Measurements from ENCODE around the gene POLR2J. TPM values are rescaled to one million over a fixed set of nuclear protein-coding genes. Genes with fewer than 3 reads are reported as not detected.

The POLR2J gene
- total and polyA plus RNA-seq, 10 of the 15 experiments (the other 5 are each of a cell fraction or from before 2014, with no cell fraction given) = 16.4 to 119 (median 77.4) TPM

DNA sequence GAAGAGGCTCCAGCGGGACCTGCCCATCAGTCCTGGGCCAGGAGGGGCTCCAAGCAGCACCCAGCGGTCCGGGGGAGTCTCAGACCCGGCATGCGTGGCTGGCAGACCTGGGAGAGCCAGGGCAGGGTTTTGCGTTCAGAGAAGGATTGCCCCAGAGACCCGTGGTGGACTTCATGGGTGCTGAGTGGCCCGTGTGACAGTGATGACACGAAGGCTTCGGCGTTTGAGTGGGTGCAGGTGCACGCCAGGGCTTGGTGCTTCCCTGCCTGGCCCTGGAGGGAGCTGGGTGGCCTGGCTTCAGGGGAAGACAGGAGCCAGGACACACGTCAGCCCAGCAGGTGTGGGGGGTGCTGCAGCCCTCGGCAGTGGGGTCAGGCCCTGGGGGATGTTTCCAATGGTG, 31.4 kb downstream of the POLR2J start:
- ATAC-seq (no peak), DNase-seq (ENCODE audit: low read depth, low spot score) (no peak), FAIRE-seq (no peak)
- Histone ChIP-seq H3K36me3 (ENCODE audit: control insufficient read depth in 2 of 2, insufficient read depth in 2 of 2, low read length in 1 of 2) (peaks cover 8 to 22% of the 10 kb centered on the region in 2 experiments; a peak in 3 of 4 replicates), H3K9ac (ENCODE audit: control insufficient read depth, insufficient read depth, low read length) (no peak overlapping the region), H4K20me1 (ENCODE audit: control insufficient read depth, insufficient read depth) (no peaks in the 10 kb centered on the region), H3K4me2 (ENCODE audit: control insufficient read depth, insufficient read depth) (no peak overlapping the region), H3K27ac (ENCODE audit: control insufficient read depth, insufficient read depth) (no peak overlapping the region), H3K4me1 (ENCODE audit: control insufficient read depth, insufficient read depth, low read length) (peaks cover 32% of the 10 kb centered on the region), H2AFZ (ENCODE audit: control insufficient read depth, low read depth, low read length) (no peak overlapping the region), H3K27me3 (replicated peaks in 1 of 2; ENCODE audit: control insufficient read depth in 2 of 2, insufficient read depth in 2 of 2, low read length in 1 of 2) (no peaks in the 10 kb centered on the region), H3K79me2 (ENCODE audit: control insufficient read depth, insufficient read depth, low read length) (peaks cover 7% of the 10 kb centered on the region), H3K4me3 (no peak overlapping the region), H3K9me3 (replicated peaks; ENCODE audit: control insufficient read depth, insufficient read depth, low read length) (no peaks in the 10 kb centered on the region)
- TF ChIP-seq BRCA1 (IDR thresholded peaks at IDR 0.05; ENCODE audit: low read depth, low read length) (no peak), TCF12 (IDR thresholded peaks at IDR 0.05; ENCODE audit: low read depth, low read length) (no peak), POLR2A (IDR thresholded peaks at IDR 0.05; ENCODE audit: low read depth, low read length) (peak; percentile 59), YY1 (IDR thresholded peaks at IDR 0.05; ENCODE audit: low read depth, low read length) (no peak), POLR2AphosphoS5 (IDR thresholded peaks at IDR 0.05; ENCODE audit: low read length) (no peak), CREM (IDR thresholded peaks at IDR 0.05; ENCODE audit: low read depth) (no peak)
- intact Hi-C loops (cut with micrococcal nuclease; ENCODE audit: unreplicated experiment) = no loop called here
- 89% methylated on average over 14 of the region's 14 CpGs for WGBS (ENCODE audit: insufficient coverage, insufficient replicate concordance, low lambda C conversion rate, missing lambda C conversion rate)
- ChIA-PET SMC1A (ENCODE audit: uncharacterized antibody, unreplicated experiment) (no interaction called here), RAD21 (ENCODE audit: unreplicated experiment) (interaction anchor here (3.7 kb wide), 1 partner anchor 43 kb away, joined by 40 read pairs; no protein-coding TSS in a partner anchor), CTCF (interaction anchor here (1.3 kb wide), 1 partner anchor 35 kb away, joined by 4 read pairs; no protein-coding TSS in a partner anchor), POLR2A (no interaction called here)
- BruUV-seq (replicated peaks) = no TSS peak
- in situ Hi-C loops (cut with MboI) = no loop called here

DNA sequence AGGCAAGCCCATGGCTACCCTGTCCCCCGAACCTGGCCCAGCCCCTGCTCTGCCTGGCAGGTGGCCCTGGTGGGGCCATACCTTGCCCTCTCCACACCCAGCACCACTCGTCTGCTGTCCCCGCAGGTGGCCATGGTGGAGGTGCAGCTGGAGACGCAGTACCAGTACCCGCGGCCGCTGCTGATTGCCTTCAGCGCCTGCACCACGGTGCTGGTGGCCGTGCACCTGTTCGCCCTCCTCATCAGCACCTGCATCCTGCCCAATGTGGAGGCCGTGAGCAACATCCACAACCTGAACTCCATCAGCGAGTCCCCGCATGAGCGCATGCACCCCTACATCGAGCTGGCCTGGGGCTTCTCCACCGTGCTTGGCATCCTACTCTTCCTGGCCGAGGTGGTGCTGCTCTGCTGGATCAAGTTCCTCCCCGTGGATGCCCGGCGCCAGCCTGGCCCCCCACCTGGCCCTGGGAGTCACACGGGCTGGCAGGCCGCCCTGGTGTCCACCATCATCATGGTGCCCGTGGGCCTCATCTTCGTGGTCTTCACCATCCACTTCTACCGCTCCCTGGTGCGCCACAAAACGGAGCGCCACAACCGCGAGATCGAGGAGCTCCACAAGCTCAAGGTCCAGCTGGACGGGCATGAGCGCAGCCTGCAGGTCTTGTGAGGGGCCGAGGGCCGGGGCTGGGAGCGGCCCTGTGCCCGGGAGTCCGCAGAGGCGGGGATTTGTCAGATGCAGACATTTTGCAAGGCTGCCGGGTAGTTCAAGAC, 32.1 kb downstream of the POLR2J start:
- Histone ChIP-seq H3K4me1 (ENCODE audit: control insufficient read depth, insufficient read depth, low read length) (peaks cover 40% of the 10 kb centered on the region), H3K4me2 (ENCODE audit: control insufficient read depth, insufficient read depth) (no peak overlapping the region), H3K27me3 (replicated peaks in 1 of 2; ENCODE audit: control insufficient read depth in 2 of 2, insufficient read depth in 2 of 2, low read length in 1 of 2) (no peaks in the 10 kb centered on the region), H3K36me3 (ENCODE audit: control insufficient read depth in 2 of 2, insufficient read depth in 2 of 2, low read length in 1 of 2) (peaks cover 8 to 22% of the 10 kb centered on the region in 2 experiments; a peak in 3 of 4 replicates), H3K9me3 (replicated peaks; ENCODE audit: control insufficient read depth, insufficient read depth, low read length) (no peaks in the 10 kb centered on the region), H3K9ac (ENCODE audit: control insufficient read depth, insufficient read depth, low read length) (no peak overlapping the region), H4K20me1 (ENCODE audit: control insufficient read depth, insufficient read depth) (no peaks in the 10 kb centered on the region), H3K4me3 (no peak overlapping the region), H2AFZ (ENCODE audit: control insufficient read depth, low read depth, low read length) (no peak overlapping the region), H3K79me2 (ENCODE audit: control insufficient read depth, insufficient read depth, low read length) (peaks cover 7% of the 10 kb centered on the region), H3K27ac (ENCODE audit: control insufficient read depth, insufficient read depth) (no peak overlapping the region)
- ChIA-PET CTCF (interaction anchor here (0.8 to 1.9 kb wide), 4 partner anchors 21 to 42 kb away, joined by 3 to 11 read pairs (median 5); no protein-coding TSS in a partner anchor), POLR2A (interaction anchor here (0.6 to 9.7 kb wide), 3 partner anchors 17 to 31 kb away, joined by 3 to 210 read pairs (median 14); partner anchors contain the start of gene ORAI2), RAD21 (ENCODE audit: unreplicated experiment) (interaction anchor here (1.1 to 9.0 kb wide), 3 partner anchors 17 to 33 kb away, joined by 3 to 115 read pairs (median 10); no protein-coding TSS in a partner anchor), SMC1A (ENCODE audit: uncharacterized antibody, unreplicated experiment) (interaction anchor here (0.6 to 1.6 kb wide), 2 partner anchors 17 to 32 kb away, joined by 3 to 7 read pairs; partner anchors contain the start of gene ALKBH4)
- TSS peak; percentile 8 for BruUV-seq (replicated peaks)
- ATAC-seq = no peak
- in situ Hi-C loops (cut with MboI) (no loop called here), intact Hi-C loops (cut with micrococcal nuclease; ENCODE audit: unreplicated experiment) (no loop called here)
- DNase-seq (ENCODE audit: low read depth, low spot score) = no peak
- FAIRE-seq = no peak
- WGBS (ENCODE audit: insufficient coverage, insufficient replicate concordance, low lambda C conversion rate, missing lambda C conversion rate) = 87% methylated on average over 40 of the region's 41 CpGs
- TF ChIP-seq ZZZ3 (IDR thresholded peaks at IDR 0.05; ENCODE audit: control insufficient read depth, insufficient read length, low read depth) (no peak), YBX1 (IDR thresholded peaks at IDR 0.05) (no peak), POU2F2 (IDR thresholded peaks at IDR 0.05; ENCODE audit: borderline replicate concordance, low read depth, low read length) (no peak), FOS (IDR thresholded peaks at IDR 0.05; ENCODE audit: borderline replicate concordance, extremely low read depth, insufficient read length) (no peak), NR2C2 (IDR thresholded peaks at IDR 0.05; ENCODE audit: borderline replicate concordance, control insufficient read depth, insufficient read length, low read depth) (no peak)
- TF ChIP-seq, protein P1, sequence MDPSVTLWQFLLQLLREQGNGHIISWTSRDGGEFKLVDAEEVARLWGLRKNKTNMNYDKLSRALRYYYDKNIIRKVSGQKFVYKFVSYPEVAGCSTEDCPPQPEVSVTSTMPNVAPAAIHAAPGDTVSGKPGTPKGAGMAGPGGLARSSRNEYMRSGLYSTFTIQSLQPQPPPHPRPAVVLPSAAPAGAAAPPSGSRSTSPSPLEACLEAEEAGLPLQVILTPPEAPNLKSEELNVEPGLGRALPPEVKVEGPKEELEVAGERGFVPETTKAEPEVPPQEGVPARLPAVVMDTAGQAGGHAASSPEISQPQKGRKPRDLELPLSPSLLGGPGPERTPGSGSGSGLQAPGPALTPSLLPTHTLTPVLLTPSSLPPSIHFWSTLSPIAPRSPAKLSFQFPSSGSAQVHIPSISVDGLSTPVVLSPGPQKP (IDR thresholded peaks at IDR 0.05; ENCODE audit: low read depth, low read length) = no peak
- TF ChIP-seq, protein P2, sequence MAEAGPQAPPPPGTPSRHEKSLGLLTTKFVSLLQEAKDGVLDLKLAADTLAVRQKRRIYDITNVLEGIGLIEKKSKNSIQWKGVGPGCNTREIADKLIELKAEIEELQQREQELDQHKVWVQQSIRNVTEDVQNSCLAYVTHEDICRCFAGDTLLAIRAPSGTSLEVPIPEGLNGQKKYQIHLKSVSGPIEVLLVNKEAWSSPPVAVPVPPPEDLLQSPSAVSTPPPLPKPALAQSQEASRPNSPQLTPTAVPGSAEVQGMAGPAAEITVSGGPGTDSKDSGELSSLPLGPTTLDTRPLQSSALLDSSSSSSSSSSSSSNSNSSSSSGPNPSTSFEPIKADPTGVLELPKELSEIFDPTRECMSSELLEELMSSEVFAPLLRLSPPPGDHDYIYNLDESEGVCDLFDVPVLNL (IDR thresholded peaks at IDR 0.05; ENCODE audit: low read depth, low read length) = no peak
